DND-41 (cell line): ENCODE data around the gene SCRN2.

Source experiments
- CTCF ChIP-seq: IDR thresholded peaks from 2 replicates; pipeline ENCODE4 v1.5.1; 2012; ENCODE audit warnings: borderline replicate concordance, low read length, moderate library complexity, mild to moderate bottlenecking; ENCODE audit not compliant: poor library complexity, severe bottlenecking; ENCODE audit errors: extremely low read depth
- EZH2 ChIP-seq: IDR thresholded peaks from 3 replicates; pipeline ENCODE4 v1.6.1; 2012; ENCODE audit warnings: borderline replicate concordance, low read depth, mild to moderate bottlenecking, moderate library complexity, low read length, inconsistent platforms; ENCODE audit not compliant: severe bottlenecking

- no peak for TF ChIP-seq CTCF
- no peak for TF ChIP-seq EZH2
Observed at GRCh38 chr17:47804461-47804860, 36.6 kb downstream of the SCRN2 start.
